HepG2 (cell line): ENCODE results near the gene RRM2. TPM values are rescaled to one million over a fixed set of nuclear protein-coding genes. Genes with fewer than 3 reads are reported as not detected.

ENCODE experiments used
- CEBPG ChIP-seq: IDR thresholded peaks from 2 replicates; pipeline ENCODE4 v1.6.1; 2016
- FOXM1 ChIP-seq: sonication (generic); formaldehyde crosslinking; IDR thresholded peaks from 2 replicates; pipeline ENCODE4 v1.5.0; 2020; ENCODE audit warnings: missing genetic modification reagents
- GTF3A ChIP-seq: sonication (generic); formaldehyde crosslinking; conservative IDR thresholded peaks from 2 replicates; pipeline ENCODE4 v1.4.0; 2020; ENCODE audit warnings: mild to moderate bottlenecking, missing genetic modification reagents
- HNRNPK ChIP-seq: fragments of 200-400 bp; formaldehyde crosslinking; IDR thresholded peaks from 2 replicates; pipeline ENCODE4 v1.6.1; 2018; ENCODE audit warnings: low read length, low read depth, moderate library complexity, mild to moderate bottlenecking; ENCODE audit not compliant: poor library complexity, severe bottlenecking
- JARID2 ChIP-seq: sonication (generic); formaldehyde crosslinking; IDR thresholded peaks from 2 replicates; pipeline ENCODE4 v1.8.1; 2023; ENCODE audit warnings: missing genetic modification reagents, inconsistent platforms; ENCODE audit not compliant: insufficient replicate concordance
- JUNB ChIP-seq: sonication (generic); formaldehyde crosslinking; IDR thresholded peaks from 2 replicates; pipeline ENCODE4 v1.8.0; 2022; ENCODE audit warnings: missing genetic modification reagents, mild to moderate bottlenecking, borderline replicate concordance
- MAZ ChIP-seq, 2 experiments: sonication (generic) in 1 of 2; formaldehyde crosslinking in 1 of 2; IDR thresholded peaks; 2 replicates each; pipeline versions ENCODE4 v1.5.0 to v1.6.1; 2012 to 2020; ENCODE audit warnings: low read depth in 2 of 2, mild to moderate bottlenecking in 2 of 2, borderline replicate concordance in 1 of 2, improper control_type of control experiment in 1 of 2, low read length in 1 of 2, missing genetic modification reagents in 1 of 2, moderate library complexity in 1 of 2
- MIER2 ChIP-seq: IDR thresholded peaks from 2 replicates; pipeline ENCODE4 v1.6.1; 2016; ENCODE audit warnings: missing biosample characterization, missing genetic modification reagents
- PHF21A ChIP-seq: sonication (generic); formaldehyde crosslinking; IDR thresholded peaks from 2 replicates; pipeline ENCODE4 v1.5.0; 2020; ENCODE audit warnings: mild to moderate bottlenecking, missing genetic modification reagents
- POLR2AphosphoS5 ChIP-seq: IDR thresholded peaks from 2 replicates; pipeline ENCODE4 v1.6.1; 2012; ENCODE audit warnings: low read depth, low read length
- RBM39 ChIP-seq: fragments of 200-400 bp; formaldehyde crosslinking; IDR thresholded peaks from one replicate; pipeline ENCODE4 v1.6.1; 2018; ENCODE audit warnings: antibody characterized with exemption, mild to moderate bottlenecking, low read depth, low read length; ENCODE audit not compliant: poor library complexity, severe bottlenecking
- SAP130 ChIP-seq: IDR thresholded peaks from 2 replicates; pipeline ENCODE4 v1.6.1; 2016; ENCODE audit warnings: low read depth
- SNAPC5 ChIP-seq: sonication (generic); formaldehyde crosslinking; IDR thresholded peaks from 2 replicates; pipeline ENCODE4 v1.8.1; 2023; ENCODE audit warnings: mild to moderate bottlenecking, missing genetic modification reagents, borderline replicate concordance
- ZNF18 ChIP-seq: sonication (generic); formaldehyde crosslinking; IDR thresholded peaks from 2 replicates; pipeline ENCODE4 v1.8.0; 2022; ENCODE audit warnings: mild to moderate bottlenecking, missing genetic modification reagents; ENCODE audit not compliant: insufficient replicate concordance
- ZNF362 ChIP-seq: sonication (generic); formaldehyde crosslinking; IDR thresholded peaks from 2 replicates; pipeline ENCODE4 v1.4.0; 2020; ENCODE audit warnings: missing genetic modification reagents, mild to moderate bottlenecking, borderline replicate concordance
- ZNF431 ChIP-seq: sonication (generic); formaldehyde crosslinking; IDR thresholded peaks from 2 replicates; pipeline ENCODE4 v1.9.0; 2022; ENCODE audit warnings: missing genetic modification reagents, low read depth, mild to moderate bottlenecking, borderline replicate concordance
- ZNF512 ChIP-seq: sonication (generic); formaldehyde crosslinking; IDR thresholded peaks from 2 replicates; pipeline ENCODE4 v1.4.0; 2020; ENCODE audit warnings: mild to moderate bottlenecking, missing genetic modification reagents
- ZNF589 ChIP-seq: sonication (generic); formaldehyde crosslinking; conservative IDR thresholded peaks from 2 replicates; pipeline ENCODE4 v1.8.0; 2022; ENCODE audit warnings: mild to moderate bottlenecking, moderate library complexity, missing genetic modification reagents
- ZNF607 ChIP-seq: sonication (generic); formaldehyde crosslinking; IDR thresholded peaks from 2 replicates; pipeline ENCODE4 v1.5.1; 2020; ENCODE audit warnings: missing genetic modification reagents, mild to moderate bottlenecking, borderline replicate concordance
- ZNF746 ChIP-seq: sonication (generic); formaldehyde crosslinking; IDR thresholded peaks from 2 replicates; pipeline ENCODE4 v1.8.0; 2022; ENCODE audit warnings: mild to moderate bottlenecking, missing genetic modification reagents
- ZNF761 ChIP-seq: sonication (generic); formaldehyde crosslinking; conservative IDR thresholded peaks from 2 replicates; pipeline ENCODE4 v1.4.0; 2020; ENCODE audit warnings: mild to moderate bottlenecking, missing genetic modification reagents
- ZNF770 ChIP-seq: sonication (generic); formaldehyde crosslinking; IDR thresholded peaks from 2 replicates; pipeline ENCODE4 v1.5.0; 2020; ENCODE audit warnings: mild to moderate bottlenecking, missing genetic modification reagents
- polyA plus RNA-seq, 8 experiments: library from polyadenylated mRNA; depleted of rRNA in 3 of 8; stranded (reverse) in 7 of 8; unstranded in 1 of 8; fragments of >200 nt; fragmentation: Illumina TruSeq in 4 of 8; extraction: Trizol in 4 of 8; gene quantifications; 2 replicates each; pipeline versions ENCODE4 v1.2.1 to v1.2.3, GENCODE V29; 2011 to 2016; ENCODE audit warnings: low read depth in 4 of 8, missing spikeins in 1 of 8, mixed read lengths in 1 of 8; ENCODE audit not compliant: insufficient read depth in 1 of 8
- total RNA-seq, 5 experiments: library from RNA; depleted of rRNA; stranded (reverse); fragments of >200 nt; fragmentation: Illumina TruSeq; extraction: Trizol; gene quantifications; 2 replicates each; pipeline ENCODE4 v1.2.3, GENCODE V29; 2016; ENCODE audit warnings: low read depth in 1 of 5

Gene RRM2
- total and polyA plus RNA-seq, 2 of the 13 experiments (the other 11 are each of a cell fraction or from before 2014, with no cell fraction given), result 31.3 to 150 TPM

- TF ChIP-seq PHF21A (CRISPR knock-in tag) (peak; percentile 80), HNRNPK (peak; percentile 74), ZNF770 (CRISPR knock-in tag) (no peak), SAP130 (CRISPR knock-in tag) (peak; percentile 100), ZNF607 (CRISPR knock-in tag) (peak; percentile 18; the same call in 1 of the 2 replicates), ZNF431 (CRISPR knock-in tag) (peak; percentile 96; the same call in 1 of the 2 replicates), ZNF18 (CRISPR knock-in tag) (peak; percentile 79), GTF3A (CRISPR knock-in tag) (no peak), MAZ (IDR thresholded peaks at IDR 0.05; ENCODE audit: borderline replicate concordance, low read depth, low read length) (0 out of 2 replicates have a peak, but pooled peaks have one; percentile 51), MAZ (CRISPR knock-in tag; IDR thresholded peaks at IDR 0.05; ENCODE audit: low read depth) (peak; percentile 75; the same call in 1 of the 2 replicates), ZNF589 (CRISPR knock-in tag) (peak; percentile 99), ZNF512 (CRISPR knock-in tag) (no peak), ZNF761 (no peak), JARID2 (peak; percentile 75), JUNB (peak; percentile 95), MIER2 (CRISPR knock-in tag) (peak; percentile 60; the same call in 1 of the 2 replicates), FOXM1 (peak; percentile 91), POLR2AphosphoS5 (peak; percentile 91), RBM39 (peak; percentile 96), ZNF362 (CRISPR knock-in tag) (no peak), SNAPC5 (CRISPR knock-in tag) (peak; percentile 98), CEBPG (no peak), ZNF746 (CRISPR knock-in tag) (peak; percentile 55; the same call in 1 of the 2 replicates)
Measured at GRCh38 chr2:10122500-10123280, at the start of gene RRM2 (continued).
